ENCODE data around the gene CLVS2.

Gene CLVS2

DNA sequence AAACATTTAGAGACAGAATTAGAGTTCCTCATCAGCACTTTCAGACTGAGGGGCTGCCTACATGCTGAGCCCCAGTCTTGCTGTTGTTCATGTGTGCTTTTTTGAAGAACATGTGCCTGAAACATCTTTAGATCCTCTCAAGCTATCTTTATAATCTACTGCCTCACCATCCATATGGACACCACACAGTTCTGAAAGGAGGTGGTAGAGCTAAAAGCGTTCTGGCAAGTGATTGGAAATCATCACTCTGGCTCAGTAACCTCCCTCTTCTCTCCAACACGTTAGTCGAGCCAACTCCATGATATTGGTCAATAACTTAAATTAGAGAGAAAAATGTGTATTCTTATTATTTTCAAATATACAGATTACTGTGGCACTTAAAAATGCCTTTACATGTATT is 40.6 kb downstream of the CLVS2 start:
- Histone ChIP-seq H3K4me1 (ENCODE audit: control insufficient read depth, insufficient read depth, low read length) (no peaks in the 10 kb centered on the region), H3K9ac (ENCODE audit: low read length) (no peak overlapping the region), H3K27ac (ENCODE audit: low read depth, low read length) (no peak overlapping the region), H3K27me3 (ENCODE audit: control insufficient read depth, insufficient read depth, low read length) (no peaks in the 10 kb centered on the region), H3K36me3 (ENCODE audit: control insufficient read depth, insufficient read depth, low read length) (no peaks in the 10 kb centered on the region), H3K4me3 (ENCODE audit: low read length) (no peak overlapping the region)

DNA sequence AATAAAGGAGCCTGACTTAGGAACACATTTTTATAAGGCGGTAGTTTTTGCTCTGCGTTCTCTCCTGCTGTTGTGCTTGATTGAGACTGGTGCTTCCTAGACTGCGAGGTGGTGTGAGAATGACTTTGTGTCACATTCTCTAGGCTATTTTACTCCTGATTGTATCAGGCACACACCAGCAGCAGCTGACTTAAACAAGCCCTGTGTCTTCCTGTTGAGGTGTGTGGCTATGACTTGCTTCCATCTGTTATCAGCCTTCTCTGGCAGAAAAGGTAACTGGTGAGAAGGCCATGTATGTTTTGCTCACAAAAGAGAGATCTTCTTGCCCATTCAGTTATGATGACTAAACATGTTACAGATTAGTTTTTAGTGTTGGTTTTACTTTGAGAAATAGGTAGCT is 43.4 kb downstream of the CLVS2 start:
- no peaks in the 10 kb centered on the region for H3K27me3 ChIP-seq (ENCODE audit: control insufficient read depth, insufficient read depth, low read length)
- no peak overlapping the region for H3K4me3 ChIP-seq (ENCODE audit: low read length)
- H3K27ac ChIP-seq (ENCODE audit: low read depth, low read length): no peak overlapping the region
- H3K36me3 ChIP-seq (ENCODE audit: control insufficient read depth, insufficient read depth, low read length): no peaks in the 10 kb centered on the region
- H3K9ac ChIP-seq (ENCODE audit: low read length): no peak overlapping the region
- H3K4me1 ChIP-seq (ENCODE audit: control insufficient read depth, insufficient read depth, low read length): no peaks in the 10 kb centered on the region

DNA sequence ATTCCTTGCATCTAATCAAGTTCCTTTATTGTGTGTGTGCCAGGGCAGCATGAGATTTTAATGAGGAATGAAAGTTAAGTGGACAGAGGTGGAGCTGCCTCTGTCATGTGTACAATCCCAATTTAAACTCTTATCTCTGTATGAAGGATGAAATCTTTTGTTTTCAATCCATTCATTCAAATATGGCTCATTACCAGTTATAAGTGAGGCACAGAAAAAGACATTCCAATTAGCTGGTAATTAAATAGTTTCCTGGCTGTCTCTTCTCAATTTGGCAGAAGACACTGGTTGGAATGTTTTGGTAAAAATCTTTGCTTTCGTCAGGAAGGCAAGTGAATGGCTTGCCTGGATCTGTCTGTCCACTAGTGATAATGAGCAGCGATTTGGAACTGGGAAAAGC is 46.4 kb downstream of the CLVS2 start:
- Histone ChIP-seq H3K9ac (ENCODE audit: low read length) (no peak overlapping the region), H3K36me3 (ENCODE audit: control insufficient read depth, insufficient read depth, low read length) (no peaks in the 10 kb centered on the region)

GRCh38 chr6:123044341-123044860 is 48.4 kb downstream of the CLVS2 start:
- Histone ChIP-seq H3K4me3 (ENCODE audit: low read length) (no peak overlapping the region), H3K9ac (ENCODE audit: low read length) (no peak overlapping the region), H3K27me3 (ENCODE audit: control insufficient read depth, insufficient read depth, low read length) (no peaks in the 10 kb centered on the region), H3K4me1 (ENCODE audit: control insufficient read depth, insufficient read depth, low read length) (no peaks in the 10 kb centered on the region), H3K36me3 (ENCODE audit: control insufficient read depth, insufficient read depth, low read length) (no peaks in the 10 kb centered on the region), H3K27ac (ENCODE audit: low read depth, low read length) (no peak overlapping the region)

More for the DNA sequence above, 46.4 kb downstream of the CLVS2 start:
- Histone ChIP-seq H3K27ac (ENCODE audit: low read depth, low read length) (no peak overlapping the region), H3K4me3 (ENCODE audit: low read length) (no peak overlapping the region), H3K4me1 (ENCODE audit: control insufficient read depth, insufficient read depth, low read length) (no peaks in the 10 kb centered on the region), H3K27me3 (ENCODE audit: control insufficient read depth, insufficient read depth, low read length) (no peaks in the 10 kb centered on the region)

- Histone ChIP-seq H3K4me3 (ENCODE audit: low read length) (no peak overlapping the region), H3K9ac (ENCODE audit: low read length) (no peak overlapping the region), H3K36me3 (ENCODE audit: control insufficient read depth, insufficient read depth, low read length) (no peaks in the 10 kb centered on the region), H3K4me1 (ENCODE audit: control insufficient read depth, insufficient read depth, low read length) (no peaks in the 10 kb centered on the region), H3K27me3 (ENCODE audit: control insufficient read depth, insufficient read depth, low read length) (no peaks in the 10 kb centered on the region), H3K27ac (ENCODE audit: low read depth, low read length) (no peak overlapping the region)
Observed at GRCh38 chr6:123053602-123054225, 57.7 kb downstream of the CLVS2 start.

- H3K27ac ChIP-seq (ENCODE audit: low read depth, low read length): no peak overlapping the region
- no peaks in the 10 kb centered on the region for H3K4me1 ChIP-seq (ENCODE audit: control insufficient read depth, insufficient read depth, low read length)
- H3K9ac ChIP-seq (ENCODE audit: low read length): no peak overlapping the region
- no peaks in the 10 kb centered on the region for H3K36me3 ChIP-seq (ENCODE audit: control insufficient read depth, insufficient read depth, low read length)
- no peak overlapping the region for H3K4me3 ChIP-seq (ENCODE audit: low read length)
- H3K27me3 ChIP-seq (ENCODE audit: control insufficient read depth, insufficient read depth, low read length): no peaks in the 10 kb centered on the region
Observed at GRCh38 chr6:123055256-123055655, 59.2 kb downstream of the CLVS2 start.

GRCh38 chr6:123062670-123063069 is 66.6 kb downstream of the CLVS2 start:
- Histone ChIP-seq H3K4me3 (ENCODE audit: low read length) (no peak overlapping the region), H3K27ac (ENCODE audit: low read depth, low read length) (no peak overlapping the region), H3K27me3 (ENCODE audit: control insufficient read depth, insufficient read depth, low read length) (no peaks in the 10 kb centered on the region), H3K4me1 (ENCODE audit: control insufficient read depth, insufficient read depth, low read length) (no peaks in the 10 kb centered on the region), H3K36me3 (ENCODE audit: control insufficient read depth, insufficient read depth, low read length) (no peaks in the 10 kb centered on the region), H3K9ac (ENCODE audit: low read length) (no peak overlapping the region)

GRCh38 chr6:123064038-123064437 is 68.0 kb downstream of the CLVS2 start:
- Histone ChIP-seq H3K9ac (ENCODE audit: low read length) (no peak overlapping the region), H3K36me3 (ENCODE audit: control insufficient read depth, insufficient read depth, low read length) (no peaks in the 10 kb centered on the region), H3K4me1 (ENCODE audit: control insufficient read depth, insufficient read depth, low read length) (no peaks in the 10 kb centered on the region), H3K27me3 (ENCODE audit: control insufficient read depth, insufficient read depth, low read length) (no peaks in the 10 kb centered on the region), H3K4me3 (ENCODE audit: low read length) (no peak overlapping the region), H3K27ac (ENCODE audit: low read depth, low read length) (no peak overlapping the region)

- H3K4me3 ChIP-seq (ENCODE audit: low read length): no peak overlapping the region
- H3K27ac ChIP-seq (ENCODE audit: low read depth, low read length): no peak overlapping the region
- H3K4me1 ChIP-seq (ENCODE audit: control insufficient read depth, insufficient read depth, low read length): no peaks in the 10 kb centered on the region
- H3K9ac ChIP-seq (ENCODE audit: low read length): no peak overlapping the region
- no peaks in the 10 kb centered on the region for H3K36me3 ChIP-seq (ENCODE audit: control insufficient read depth, insufficient read depth, low read length)
- no peaks in the 10 kb centered on the region for H3K27me3 ChIP-seq (ENCODE audit: control insufficient read depth, insufficient read depth, low read length)
Observed at GRCh38 chr6:123074616-123075015, 78.6 kb downstream of the CLVS2 start.

GRCh38 chr6:123085403-123085802 is 89.4 kb downstream of the CLVS2 start:
- no peak overlapping the region for H3K9ac ChIP-seq (ENCODE audit: low read length)
- H3K36me3 ChIP-seq (ENCODE audit: control insufficient read depth, insufficient read depth, low read length): no peaks in the 10 kb centered on the region
- no peaks in the 10 kb centered on the region for H3K27me3 ChIP-seq (ENCODE audit: control insufficient read depth, insufficient read depth, low read length)
- H3K4me3 ChIP-seq (ENCODE audit: low read length): no peak overlapping the region
- H3K27ac ChIP-seq (ENCODE audit: low read depth, low read length): no peak overlapping the region
- H3K4me1 ChIP-seq (ENCODE audit: control insufficient read depth, insufficient read depth, low read length): no peaks in the 10 kb centered on the region

DNA sequence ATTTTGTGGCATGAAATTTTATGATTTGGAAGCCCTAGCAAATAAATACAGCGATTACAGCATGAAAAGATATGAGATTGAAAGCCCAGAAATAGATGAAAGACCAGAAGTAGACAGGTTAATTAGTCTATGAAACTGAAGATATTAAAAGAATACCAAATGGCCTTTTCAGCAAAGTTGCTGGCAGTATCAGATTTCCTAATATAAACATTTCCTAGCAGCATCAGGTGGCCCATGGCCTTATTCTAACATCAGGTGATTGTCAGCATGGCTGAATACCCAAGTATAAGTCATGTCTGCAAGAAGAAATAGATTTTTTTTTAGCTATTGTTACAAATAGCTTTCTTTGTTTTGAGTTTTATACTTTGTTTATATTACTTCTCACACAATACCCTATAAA is 93.2 kb downstream of the CLVS2 start:
- Histone ChIP-seq H3K4me1 (ENCODE audit: control insufficient read depth, insufficient read depth, low read length) (no peaks in the 10 kb centered on the region), H3K4me3 (ENCODE audit: low read length) (no peak overlapping the region), H3K27me3 (ENCODE audit: control insufficient read depth, insufficient read depth, low read length) (no peaks in the 10 kb centered on the region), H3K27ac (ENCODE audit: low read depth, low read length) (no peak overlapping the region), H3K36me3 (ENCODE audit: control insufficient read depth, insufficient read depth, low read length) (no peaks in the 10 kb centered on the region), H3K9ac (ENCODE audit: low read length) (no peak overlapping the region)

GRCh38 chr6:123091091-123091895 is 95.3 kb downstream of the CLVS2 start:
- Histone ChIP-seq H3K36me3 (ENCODE audit: control insufficient read depth, insufficient read depth, low read length) (no peaks in the 10 kb centered on the region), H3K27me3 (ENCODE audit: control insufficient read depth, insufficient read depth, low read length) (no peaks in the 10 kb centered on the region), H3K27ac (ENCODE audit: low read depth, low read length) (no peak overlapping the region), H3K9ac (ENCODE audit: low read length) (no peak overlapping the region), H3K4me3 (ENCODE audit: low read length) (no peak overlapping the region), H3K4me1 (ENCODE audit: control insufficient read depth, insufficient read depth, low read length) (no peaks in the 10 kb centered on the region)

GRCh38 chr6:123091896-123092271 is 95.8 kb downstream of the CLVS2 start:
- Histone ChIP-seq H3K36me3 (ENCODE audit: control insufficient read depth, insufficient read depth, low read length) (no peaks in the 10 kb centered on the region), H3K4me1 (ENCODE audit: control insufficient read depth, insufficient read depth, low read length) (no peaks in the 10 kb centered on the region), H3K9ac (ENCODE audit: low read length) (no peak overlapping the region), H3K27me3 (ENCODE audit: control insufficient read depth, insufficient read depth, low read length) (no peaks in the 10 kb centered on the region), H3K27ac (ENCODE audit: low read depth, low read length) (no peak overlapping the region), H3K4me3 (ENCODE audit: low read length) (no peak overlapping the region)
